ENCODE results near the gene MEGF10.
"Not testable (repeated sequence)": the region's sequence is repeated elsewhere in the genome, so short reads cannot be mapped to it uniquely, and the experiment has no call there.

The MEGF10 gene

GRCh38 chr5:127298036-127298429, 7.4 kb downstream of the MEGF10 start:
- no peak for DNase-seq

GRCh38 chr5:127298656-127299055, 8.1 kb downstream of the MEGF10 start:
- no peak for DNase-seq

GRCh38 chr5:127299678-127300077, 9.1 kb downstream of the MEGF10 start:
- no peak for DNase-seq

- no peak for DNase-seq
Measured at GRCh38 chr5:127302509-127302908, 11.9 kb downstream of the MEGF10 start.

GRCh38 chr5:127303404-127303803, 12.8 kb downstream of the MEGF10 start:
- no peak for DNase-seq

GRCh38 chr5:127305493-127305892, 14.9 kb downstream of the MEGF10 start:
- DNase-seq: no peak

GRCh38 chr5:127306036-127306435, 15.4 kb downstream of the MEGF10 start:
- no peak for DNase-seq

- DNase-seq: no peak
Measured at GRCh38 chr5:127306647-127307046, 16.1 kb downstream of the MEGF10 start.

GRCh38 chr5:127307868-127308267, 17.3 kb downstream of the MEGF10 start:
- DNase-seq: no peak

- DNase-seq: not testable (repeated sequence)
Measured at GRCh38 chr5:127308325-127308724, 17.7 kb downstream of the MEGF10 start.

- no peak for DNase-seq
Measured at GRCh38 chr5:127308945-127309344, 18.3 kb downstream of the MEGF10 start.

GRCh38 chr5:127311349-127311748, 20.8 kb downstream of the MEGF10 start:
- DNase-seq: no peak

- no peak for DNase-seq
Measured at GRCh38 chr5:127311781-127312525, 21.4 kb downstream of the MEGF10 start.

GRCh38 chr5:127313379-127313778, 22.8 kb downstream of the MEGF10 start:
- DNase-seq: no peak

- peak; percentile 50 to 62 for DNase-seq
Measured at GRCh38 chr5:127313847-127314473, 23.4 kb downstream of the MEGF10 start.

GRCh38 chr5:127316011-127316410, 25.4 kb downstream of the MEGF10 start:
- DNase-seq: no peak

GRCh38 chr5:127317385-127317784, 26.8 kb downstream of the MEGF10 start:
- not testable (repeated sequence) for DNase-seq

GRCh38 chr5:127320032-127320965, 29.7 kb downstream of the MEGF10 start:
- no peak for DNase-seq

- no peak for DNase-seq
Measured at GRCh38 chr5:127321465-127321864, 30.9 kb downstream of the MEGF10 start.

- DNase-seq: no peak
Measured at GRCh38 chr5:127322403-127322802, 31.8 kb downstream of the MEGF10 start.

- DNase-seq: no peak
Measured at GRCh38 chr5:127324756-127325155, 34.2 kb downstream of the MEGF10 start.

- DNase-seq: no peak
Measured at GRCh38 chr5:127326431-127326830, 35.8 kb downstream of the MEGF10 start.

- DNase-seq: no peak
Measured at GRCh38 chr5:127326976-127327755, 36.6 kb downstream of the MEGF10 start.

All from CD4-positive, alpha-beta T cell treated with Interferon alpha-2 for 1 hour (primary cell).